HG03045 (cell line): ENCODE measurements around the gene GATAD2B.

Experiments
- ATAC-seq: cut with Tn5 transposase; IDR thresholded peaks from one replicate; pipeline ENCODE4 v1.9.1; 2021; ENCODE audit warnings: mild to moderate bottlenecking, moderate library complexity; ENCODE audit not compliant: unreplicated experiment

The GATAD2B gene

GRCh38 chr1:153953859-153954365 lies 31.1 kb upstream of the GATAD2B start:
- ATAC-seq = no peak

GRCh38 chr1:153951801-153952200 lies 29.0 kb upstream of the GATAD2B start:
- ATAC-seq = no peak

- ATAC-seq = no peak
Observed at GRCh38 chr1:153951183-153951582, 28.4 kb upstream of the GATAD2B start.

GRCh38 chr1:153946622-153947241 lies 24.0 kb upstream of the GATAD2B start, which contains the start of gene DENND4B:
Gene DENND4B, minus strand, starts transcription at chr1:153946718. Its CDS starts 2,344 bp downstream, at chr1:153944374.
- ATAC-seq = peak; percentile 56

GRCh38 chr1:153945795-153946621 lies 23.2 kb upstream of the GATAD2B start:
- ATAC-seq = peak; percentile 70

GRCh38 chr1:153945131-153945794 lies 22.5 kb upstream of the GATAD2B start:
- no peak for ATAC-seq

- no peak for ATAC-seq
Observed at GRCh38 chr1:153944827-153945117, 22.0 kb upstream of the GATAD2B start.

GRCh38 chr1:153944005-153944826 lies 21.4 kb upstream of the GATAD2B start:
- ATAC-seq = no peak

- no peak for ATAC-seq
Observed at GRCh38 chr1:153942766-153943549, 20.2 kb upstream of the GATAD2B start.

- no peak for ATAC-seq
Observed at GRCh38 chr1:153941826-153942725, 19.3 kb upstream of the GATAD2B start.

- ATAC-seq = no peak
Observed at GRCh38 chr1:153940756-153941155, 18.0 kb upstream of the GATAD2B start.

GRCh38 chr1:153939476-153939875 lies 16.7 kb upstream of the GATAD2B start:
- no peak for ATAC-seq

GRCh38 chr1:153938996-153939395 lies 16.2 kb upstream of the GATAD2B start:
- ATAC-seq = no peak

- no peak for ATAC-seq
Observed at GRCh38 chr1:153937331-153937730, 14.6 kb upstream of the GATAD2B start.

GRCh38 chr1:153936011-153936802 lies 13.4 kb upstream of the GATAD2B start:
- ATAC-seq = no peak

GRCh38 chr1:153934746-153935145 lies 12.0 kb upstream of the GATAD2B start:
- ATAC-seq = no peak

GRCh38 chr1:153933955-153934354 lies 11.2 kb upstream of the GATAD2B start:
- no peak for ATAC-seq

- ATAC-seq = no peak
Observed at GRCh38 chr1:153933430-153933829, 10.7 kb upstream of the GATAD2B start.
